A673 (cell line): ENCODE data around the gene MIS18A. TPM values are rescaled to one million over a fixed set of nuclear protein-coding genes. Genes with fewer than 3 reads are reported as not detected.
"Not testable (repeated sequence)": the region's sequence is repeated elsewhere in the genome, so short reads cannot be mapped to it uniquely, and the experiment has no call there.

Experiments used
- BruUV-seq: library from RNA; stranded (reverse); fragments of 400-500 nt; replicated peaks from 2 replicates; lab custom pipeline; 2021; lab: Mats Ljungman, UMichigan
- CTCF ChIA-PET: fragments of 300-600 bp; sonication (Branson Sonifier 250); formaldehyde crosslinking; loops from one replicate; lab custom pipeline; 2022; ENCODE audit warnings: antibody characterized with exemption; lab: Charles Lee
- POLR2A ChIA-PET: fragments of 300-600 bp; sonication (Branson Sonifier 250); formaldehyde crosslinking; loops from one replicate; lab custom pipeline; 2022; ENCODE audit warnings: antibody characterized with exemption; ENCODE audit not compliant: low non-redundant PET; lab: Charles Lee
- DNase-seq: peaks from one replicate; pipeline ENCODE4 v3.0.0-alpha.2; 2015; ENCODE audit warnings: low spot score
- H3K27ac ChIP-seq: fragments of 200-600 bp; sonication (generic); 2 replicates; pipeline ENCODE4 v1.5.1; 2016; ENCODE audit warnings: mixed run types, low read depth, mild to moderate bottlenecking, mixed read lengths, antibody characterized with exemption, low read length; ENCODE audit not compliant: poor library complexity, severe bottlenecking
- H3K27me3 ChIP-seq: fragments of 200-600 bp; sonication (generic); replicated peaks from 2 replicates; pipeline ENCODE4 v1.6.1; 2017; ENCODE audit warnings: mixed run types, low read depth, mild to moderate bottlenecking, mixed read lengths, antibody characterized with exemption, low read length; ENCODE audit not compliant: insufficient read depth, poor library complexity
- H3K36me3 ChIP-seq: fragments of 200-600 bp; sonication (generic); 2 replicates; pipeline ENCODE4 v1.6.1; 2016; ENCODE audit warnings: mixed run types, mild to moderate bottlenecking, mixed read lengths, antibody characterized with exemption, low read length; ENCODE audit not compliant: insufficient read depth, poor library complexity, severe bottlenecking
- H3K4me1 ChIP-seq: fragments of 200-600 bp; sonication (generic); 2 replicates; pipeline ENCODE4 v1.6.1; 2017; ENCODE audit warnings: mixed run types, mild to moderate bottlenecking, mixed read lengths, antibody characterized with exemption, low read length; ENCODE audit not compliant: insufficient read depth, poor library complexity, severe bottlenecking
- H3K4me3 ChIP-seq: fragments of 200-600 bp; sonication (generic); 2 replicates; pipeline ENCODE4 v1.5.1; 2016; ENCODE audit warnings: low read depth, mixed run types, mild to moderate bottlenecking, mixed read lengths, low read length; ENCODE audit not compliant: poor library complexity, severe bottlenecking
- H3K9me3 ChIP-seq: fragments of 200-600 bp; sonication (generic); 2 replicates; pipeline ENCODE4 v1.6.1; 2016; ENCODE audit warnings: mixed run types, low read depth, mild to moderate bottlenecking, mixed read lengths, antibody characterized with exemption, low read length; ENCODE audit not compliant: poor library complexity, severe bottlenecking
- CTCF ChIP-seq: fragments of 300-800, 200-600 bp; sonication (generic); conservative IDR thresholded peaks from 2 replicates; pipeline ENCODE4 v1.5.1; 2017; ENCODE audit warnings: low read depth, mild to moderate bottlenecking, antibody characterized with exemption, low read length, moderate library complexity, mixed read lengths
- EZH2 ChIP-seq: fragments of 200-600 bp; sonication (generic); IDR thresholded peaks from 2 replicates; pipeline ENCODE4 v1.6.1; 2017; ENCODE audit warnings: borderline replicate concordance, low read depth, mild to moderate bottlenecking, mixed read lengths, antibody characterized with exemption, low read length; ENCODE audit not compliant: poor library complexity, severe bottlenecking
- intact Hi-C: fragments of 100-400 bp; cut with micrococcal nuclease; formaldehyde crosslinking; loops from one replicate; pipeline ENCODE4 v1.10.0; 2022; ENCODE audit not compliant: unreplicated experiment
- total RNA-seq: library from RNA; stranded (reverse); gene quantifications from 2 replicates; pipeline ENCODE4 v1.2.3, GENCODE V29; 2021

MIS18A gene
- total RNA-seq, 1 experiment from 2014 or later, result 40.1 TPM

GRCh38 chr21:32278103-32278502, 746 bp downstream of the MIS18A start:
- peak overlapping the region; percentile 98 for H3K4me3 ChIP-seq
- intact Hi-C loops, result no loop called here
- H3K9me3 ChIP-seq, result no peaks in the 10 kb centered on the region
- ChIA-PET CTCF (interaction anchor here (0.7 kb wide), 1 partner anchor 323 kb away, joined by 8 read pairs; no protein-coding TSS in a partner anchor), POLR2A (interaction anchor here (0.7 kb wide), 1 partner anchor 754 kb away, joined by 7 read pairs; no protein-coding TSS in a partner anchor)
- peak overlapping the region; percentile 71 for H3K27ac ChIP-seq
- no peaks in the 10 kb centered on the region for H3K27me3 ChIP-seq
- TSS peak; percentile 47 for BruUV-seq
- peaks cover 8% of the 10 kb centered on the region for H3K4me1 ChIP-seq
- TF ChIP-seq CTCF (no peak), EZH2 (no peak)
- peaks cover 11% of the 10 kb centered on the region for H3K36me3 ChIP-seq
- DNase-seq, result peak; percentile 22

- CTCF ChIA-PET, result no interaction called here
- Histone ChIP-seq H3K4me1 (peaks cover 8% of the 10 kb centered on the region), H3K36me3 (peaks cover 11% of the 10 kb centered on the region), H3K9me3 (no peaks in the 10 kb centered on the region), H3K27ac (no peak overlapping the region), H3K27me3 (no peaks in the 10 kb centered on the region), H3K4me3 (no peak overlapping the region)
- POLR2A ChIA-PET, result no interaction called here
- TF ChIP-seq EZH2 (no peak), CTCF (no peak)
- BruUV-seq, result no TSS peak
- intact Hi-C loops, result no loop called here
- no peak for DNase-seq
These were observed 2.2 kb downstream of the MIS18A start for GRCh38 chr21:32276671-32277070.

GRCh38 chr21:32270748-32271147, 8.1 kb downstream of the MIS18A start:
- POLR2A ChIA-PET, result no interaction called here
- no peak for TF ChIP-seq CTCF
- TF ChIP-seq EZH2, result no peak
- peaks cover 33% of the 10 kb centered on the region for H3K36me3 ChIP-seq
- intact Hi-C loops, result no loop called here
- no peak overlapping the region for H3K4me3 ChIP-seq
- no peaks in the 10 kb centered on the region for H3K9me3 ChIP-seq
- no peaks in the 10 kb centered on the region for H3K27me3 ChIP-seq
- no peaks in the 10 kb centered on the region for H3K4me1 ChIP-seq
- no peak overlapping the region for H3K27ac ChIP-seq
- CTCF ChIA-PET, result no interaction called here
- no TSS peak for BruUV-seq
- DNase-seq, result no peak

- DNase-seq, POLR2A ChIA-PET, H3K4me1 ChIP-seq, H3K27ac ChIP-seq, H3K9me3 ChIP-seq, H3K4me3 ChIP-seq, CTCF ChIA-PET, BruUV-seq, intact Hi-C loops, H3K27me3 ChIP-seq: not testable (repeated sequence)
- H3K36me3 ChIP-seq, result peaks cover 18% of the 10 kb centered on the region
These were observed 13.5 kb downstream of the MIS18A start for GRCh38 chr21:32265321-32265720.
